ENCODE results near the gene EBF3.

The EBF3 gene

GRCh38 chr10:129850790-129851189, 113.3 kb downstream of the EBF3 start:
- no peak for DNase-seq

- DNase-seq, result no peak
These were observed 113.8 kb downstream of the EBF3 start for GRCh38 chr10:129850316-129850715.

DNA sequence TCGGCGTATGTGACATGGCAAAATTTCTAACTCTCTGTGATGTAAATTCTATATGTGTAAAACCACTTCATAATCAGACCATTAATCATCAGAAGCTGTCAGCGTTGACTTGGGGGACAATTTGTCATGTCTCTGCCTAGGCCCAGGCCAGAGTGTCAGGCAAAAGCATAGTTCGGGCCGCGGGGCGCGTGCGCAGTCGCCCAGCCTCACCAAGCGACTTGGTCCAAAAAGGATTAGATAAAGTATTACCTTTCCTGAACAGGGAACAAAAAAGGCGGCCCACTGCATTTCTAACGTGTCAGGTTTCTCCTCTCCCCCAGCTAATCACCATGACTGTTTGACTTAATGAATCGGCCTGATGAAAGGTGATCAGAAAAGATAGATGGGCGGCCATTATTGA, 114.2 kb downstream of the EBF3 start:
- DNase-seq, result no peak

DNA sequence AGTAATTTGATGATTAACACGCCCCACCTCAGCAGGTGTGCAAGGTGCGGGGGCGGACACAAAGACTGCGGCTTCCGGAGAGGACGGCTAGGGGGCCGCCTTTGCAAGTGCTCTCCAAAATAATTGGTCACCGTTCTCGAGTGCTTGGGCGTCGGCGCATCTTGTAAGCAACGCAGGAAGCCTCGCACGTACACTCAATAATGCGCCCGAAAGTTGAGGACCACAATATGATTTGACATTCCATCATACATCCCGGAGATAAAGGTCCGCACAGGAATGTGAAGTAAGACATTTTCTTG, 114.7 kb downstream of the EBF3 start:
- no peak for DNase-seq

GRCh38 chr10:129848696-129849451, 115.2 kb downstream of the EBF3 start:
- no peak for DNase-seq

GRCh38 chr10:129847741-129848483, 116.2 kb downstream of the EBF3 start:
- DNase-seq, result no peak

- DNase-seq, result no peak
These were observed 117.1 kb downstream of the EBF3 start for GRCh38 chr10:129846991-129847391.

- DNase-seq, result no peak
These were observed 118.8 kb downstream of the EBF3 start for GRCh38 chr10:129845111-129845753.

DNA sequence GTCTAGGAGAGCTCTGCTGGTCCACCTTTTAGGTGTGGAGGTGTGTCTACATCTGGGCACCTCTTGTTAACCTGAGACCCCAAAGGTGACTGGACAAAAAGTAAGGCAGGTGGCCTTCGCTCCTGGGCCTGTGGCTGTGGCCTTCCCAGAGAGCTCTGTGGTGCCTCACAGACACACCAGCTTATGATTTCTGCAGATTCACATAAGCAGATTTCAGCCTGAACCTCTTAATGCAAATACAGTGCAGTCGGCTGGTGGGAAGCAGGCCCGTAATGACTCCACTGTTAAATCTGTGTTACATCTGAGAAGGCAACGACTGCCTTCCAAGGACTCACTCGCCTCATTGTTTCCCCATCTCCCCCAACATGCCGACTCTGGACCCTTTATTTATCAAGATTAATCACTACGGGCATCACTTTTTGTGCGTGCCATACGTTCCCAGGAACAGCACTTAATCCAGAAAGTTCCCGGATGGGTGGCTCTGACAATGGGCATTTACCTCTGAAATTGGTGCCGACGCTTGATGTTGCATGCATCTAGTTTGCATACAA, 119.8 kb downstream of the EBF3 start:
- no peak for DNase-seq

GRCh38 chr10:129843702-129844101, 120.4 kb downstream of the EBF3 start:
- DNase-seq, result no peak

- DNase-seq, result no peak
These were observed 120.9 kb downstream of the EBF3 start for GRCh38 chr10:129843131-129843541.

- DNase-seq, result no peak
These were observed 122.0 kb downstream of the EBF3 start for GRCh38 chr10:129842031-129842430.

- no peak for DNase-seq
These were observed 122.5 kb downstream of the EBF3 start for GRCh38 chr10:129841590-129841989.

- no peak for DNase-seq
These were observed 123.0 kb downstream of the EBF3 start for GRCh38 chr10:129841071-129841470.

DNA sequence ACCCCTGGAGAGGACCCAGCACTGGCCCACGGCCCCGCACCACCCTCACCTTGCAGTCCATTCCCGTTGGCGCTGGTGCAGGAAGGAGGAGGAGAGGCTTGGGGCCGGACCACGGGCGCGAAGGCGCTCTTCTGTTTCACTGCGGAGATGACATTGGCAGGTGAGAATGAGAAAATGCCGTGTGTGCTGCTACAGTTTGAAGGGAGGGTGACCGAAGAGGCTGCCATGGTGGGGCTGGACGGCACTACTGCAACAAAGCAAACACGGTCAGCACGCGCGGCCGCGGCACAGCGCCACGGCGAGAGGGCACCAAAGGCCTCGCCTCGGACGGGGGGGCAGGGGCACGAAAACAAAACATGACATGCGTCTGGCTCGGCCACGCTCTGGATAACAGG, 123.9 kb downstream of the EBF3 start:
- DNase-seq, result no peak

GRCh38 chr10:129839285-129840195, 124.5 kb downstream of the EBF3 start:
- DNase-seq, result no peak

DNA sequence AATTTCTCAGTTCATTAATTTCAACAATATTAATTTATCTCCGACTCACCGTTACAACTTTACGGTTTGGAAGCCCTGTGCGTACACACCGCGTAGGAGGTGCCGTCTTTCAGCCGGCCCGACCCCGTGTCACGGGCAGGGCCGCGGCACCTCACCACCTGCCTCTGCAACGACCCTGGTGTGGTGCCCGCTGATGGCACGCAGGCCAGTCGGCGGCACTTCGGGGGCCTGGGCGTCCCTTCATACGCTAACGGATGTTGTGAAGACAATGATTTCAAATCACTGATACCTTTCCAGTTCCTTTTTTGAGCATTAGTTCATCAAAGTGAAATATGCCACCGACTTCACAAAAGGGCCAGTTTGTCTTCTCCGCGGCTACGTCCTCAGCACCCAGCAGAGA, 125.3 kb downstream of the EBF3 start:
- DNase-seq, result no peak

- DNase-seq, result no peak
These were observed 126.0 kb downstream of the EBF3 start for GRCh38 chr10:129837909-129838582.

DNA sequence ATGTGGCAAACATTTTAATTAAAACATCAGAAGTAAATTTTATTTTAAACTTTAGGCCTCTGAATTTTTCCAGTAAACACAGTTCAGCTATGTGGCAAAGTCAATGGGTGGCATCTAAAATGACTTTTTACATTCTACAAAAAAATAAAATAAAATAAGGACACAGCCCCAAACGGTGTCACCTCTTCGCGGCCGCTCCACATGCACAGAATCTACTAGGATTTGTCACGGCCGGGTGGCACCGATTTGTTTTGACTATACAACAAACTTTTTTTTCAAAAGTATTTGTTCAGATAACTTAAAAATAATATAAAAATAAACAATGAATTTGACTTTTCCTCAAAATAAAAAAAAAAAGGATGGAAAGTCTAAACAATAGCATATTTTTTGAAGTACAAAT, 127.8 kb downstream of the EBF3 start:
- no peak for DNase-seq

- DNase-seq, result no peak
These were observed 129.9 kb downstream of the EBF3 start for GRCh38 chr10:129833994-129834739.

GRCh38 chr10:129833468-129833950, 130.6 kb downstream of the EBF3 start:
- DNase-seq, result no peak
